Hindlimb muscle (tissue), 1 donor: ENCODE results near the gene PARVB. TPM values are rescaled to one million over a fixed set of nuclear protein-coding genes. Genes with fewer than 3 reads are reported as not detected.

Experiments
- DNase-seq: peaks from one replicate; pipeline ENCODE4 v3.0.0-alpha.2; 2013
- polyA plus RNA-seq: library from polyadenylated mRNA; unstranded; fragments of 120-200 nt; gene quantifications from one replicate; pipeline ENCODE4 v1.2.1, GENCODE V29; 2013; ENCODE audit not compliant: insufficient read length

PARVB gene
- polyA plus RNA-seq, 1 donor: 52.7 TPM

GRCh38 chr22:44137415-44137814 lies 113.3 kb downstream of the PARVB start:
- DNase-seq: no peak

- DNase-seq: no peak
These were observed 115.7 kb downstream of the PARVB start for GRCh38 chr22:44139773-44140172.

GRCh38 chr22:44142421-44143104 lies 118.5 kb downstream of the PARVB start:
- no peak for DNase-seq

GRCh38 chr22:44143105-44143474 lies 119.0 kb downstream of the PARVB start:
- no peak for DNase-seq

GRCh38 chr22:44143579-44143978 lies 119.5 kb downstream of the PARVB start:
- DNase-seq: no peak

GRCh38 chr22:44144046-44144569 lies 120.0 kb downstream of the PARVB start:
- no peak for DNase-seq

- no peak for DNase-seq
These were observed 121.4 kb downstream of the PARVB start for GRCh38 chr22:44145544-44145943.

GRCh38 chr22:44146088-44146861 lies 122.2 kb downstream of the PARVB start:
- DNase-seq: no peak

GRCh38 chr22:44147008-44147645 lies 123.0 kb downstream of the PARVB start:
- DNase-seq: no peak

GRCh38 chr22:44147821-44148574 lies 123.9 kb downstream of the PARVB start:
- DNase-seq: peak; percentile 79

- DNase-seq: no peak
These were observed 127.6 kb downstream of the PARVB start for GRCh38 chr22:44151676-44152075.

GRCh38 chr22:44153710-44154109 lies 129.6 kb downstream of the PARVB start:
- no peak for DNase-seq

GRCh38 chr22:44154436-44154942 lies 130.4 kb downstream of the PARVB start:
- no peak for DNase-seq

GRCh38 chr22:44155115-44155514 lies 131.0 kb downstream of the PARVB start:
- DNase-seq: no peak

GRCh38 chr22:44157916-44158618 lies 134.0 kb downstream of the PARVB start:
- DNase-seq: no peak

GRCh38 chr22:44158816-44159215 lies 134.7 kb downstream of the PARVB start:
- DNase-seq: no peak

- DNase-seq: no peak
These were observed 135.1 kb downstream of the PARVB start for GRCh38 chr22:44159221-44159620.

GRCh38 chr22:44159811-44160210 lies 135.7 kb downstream of the PARVB start:
- no peak for DNase-seq

- no peak for DNase-seq
These were observed 136.3 kb downstream of the PARVB start for GRCh38 chr22:44160421-44160820.

GRCh38 chr22:44161673-44162072 lies 137.6 kb downstream of the PARVB start:
- DNase-seq: no peak

GRCh38 chr22:44162960-44163359 lies 138.9 kb downstream of the PARVB start:
- DNase-seq: no peak

GRCh38 chr22:44163536-44163935 lies 139.4 kb downstream of the PARVB start:
- no peak for DNase-seq
